Activated CD8-positive, alpha-beta T cell treated with anti-CD3 and anti-CD28 coated beads, Interleukin-2, amount 10 ng/mL, durations not matched to agents 7 days and 5 days (primary cell): ENCODE data around the gene PTPN3. TPM values are rescaled to one million over a fixed set of nuclear protein-coding genes. Genes with fewer than 3 reads are reported as not detected.
"Not testable (repeated sequence)": the region's sequence is repeated elsewhere in the genome, so short reads cannot be mapped to it uniquely, and the experiment has no call there.

Experiments used
- ATAC-seq: fragments of 150-1000 bp; cut with Tn5 transposase; one replicate; pipeline ENCODE4 v1.10.0; 2021; ENCODE audit warnings: moderate library complexity
- CTCF ChIA-PET: fragments of 350-600 bp; sonication (Branson Sonifier 250); formaldehyde crosslinking; loops from one replicate; lab custom pipeline; 2021; ENCODE audit warnings: antibody characterized with exemption; lab: Charles Lee
- POLR2A ChIA-PET: fragments of 350-600 bp; sonication (Branson Sonifier 250); formaldehyde crosslinking; loops from one replicate; lab custom pipeline; 2021; ENCODE audit warnings: antibody characterized with exemption; lab: Charles Lee
- DNase-seq: peaks from one replicate; pipeline ENCODE4 v3.0.0-alpha.2; 2020
- H3K27ac Mint-ChIP-seq: one replicate; pipeline ENCODE4 v1.8.0; 2021; ENCODE audit warnings: mild to moderate bottlenecking, mixed read lengths
- H3K27me3 Mint-ChIP-seq: one replicate; pipeline ENCODE4 v1.8.0; 2021; ENCODE audit warnings: low read depth, mixed read lengths
- H3K36me3 Mint-ChIP-seq: one replicate; pipeline ENCODE4 v1.8.0; 2021; ENCODE audit warnings: low read depth, mixed read lengths
- H3K4me1 Mint-ChIP-seq: one replicate; pipeline ENCODE4 v1.8.0; 2021; ENCODE audit warnings: low read depth, mixed read lengths
- H3K4me3 Mint-ChIP-seq: one replicate; pipeline ENCODE4 v1.8.0; 2021; ENCODE audit warnings: mild to moderate bottlenecking, mixed read lengths
- H3K9me3 Mint-ChIP-seq: one replicate; pipeline ENCODE4 v1.8.0; 2022; ENCODE audit warnings: mixed read lengths; ENCODE audit not compliant: insufficient read depth
- total RNA-seq, 2 experiments: library from RNA; stranded (reverse); gene quantifications; one replicate each; pipeline ENCODE4 v1.2.3, GENCODE V29; 2021

The PTPN3 gene
- total RNA-seq, 2 experiments from 2014 or later: 0.03 TPM; not detected in 1

DNA sequence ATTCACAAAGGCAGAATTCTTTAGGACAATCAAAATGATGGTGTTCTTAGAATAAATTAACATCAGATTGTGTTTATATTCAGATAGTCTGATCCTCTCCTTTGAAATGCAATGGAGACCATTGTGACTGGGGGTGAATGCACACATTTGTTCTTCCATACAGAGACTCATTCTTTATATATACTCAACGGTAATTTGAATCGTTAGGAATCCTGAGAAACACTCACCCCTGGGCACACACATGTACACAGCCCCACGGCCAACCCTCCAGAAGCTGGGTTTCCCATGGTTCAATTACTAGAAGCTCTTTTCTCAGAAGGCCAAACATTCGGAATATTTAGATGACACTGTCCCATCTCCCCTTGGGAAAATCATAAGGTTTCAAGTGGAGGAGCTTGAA is 119.8 kb downstream of the PTPN3 start:
- Mint-ChIP-seq H3K27me3 (peaks cover 3% of the 10 kb centered on the region), H3K27ac (no peak overlapping the region), H3K36me3 (no peaks in the 10 kb centered on the region), H3K4me3 (no peak overlapping the region), H3K4me1 (no peaks in the 10 kb centered on the region), H3K9me3 (no peaks in the 10 kb centered on the region)
- DNase-seq (no peak), ATAC-seq (no peak)
- ChIA-PET CTCF (no interaction called here), POLR2A (no interaction called here)

DNA sequence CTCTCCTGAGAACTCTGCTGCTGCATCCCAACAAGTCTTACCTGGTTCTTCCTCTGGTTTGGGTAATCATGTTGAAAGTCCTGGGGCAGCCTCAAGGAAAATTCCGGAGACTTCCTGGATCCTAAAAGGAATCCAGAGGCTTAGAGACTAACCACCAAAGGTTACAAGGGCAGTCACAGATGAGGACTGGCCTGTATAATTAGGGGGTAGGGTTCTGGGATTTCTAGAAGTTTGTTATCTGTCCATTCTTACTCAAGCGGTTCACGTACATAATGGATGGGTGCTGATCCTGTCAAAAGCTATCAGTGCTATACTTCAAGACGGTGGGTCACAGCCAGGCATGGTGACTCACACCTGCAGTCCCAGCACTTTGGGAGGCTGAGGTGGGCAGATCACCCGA is 125.9 kb downstream of the PTPN3 start:
- H3K4me3 Mint-ChIP-seq: no peak overlapping the region
- H3K9me3 Mint-ChIP-seq: no peaks in the 10 kb centered on the region
- no peaks in the 10 kb centered on the region for H3K4me1 Mint-ChIP-seq
- CTCF ChIA-PET: no interaction called here
- POLR2A ChIA-PET: no interaction called here
- DNase-seq: no peak
- no peaks in the 10 kb centered on the region for H3K36me3 Mint-ChIP-seq
- H3K27me3 Mint-ChIP-seq: peaks cover 5% of the 10 kb centered on the region
- no peak overlapping the region for H3K27ac Mint-ChIP-seq
- ATAC-seq: no peak

DNA sequence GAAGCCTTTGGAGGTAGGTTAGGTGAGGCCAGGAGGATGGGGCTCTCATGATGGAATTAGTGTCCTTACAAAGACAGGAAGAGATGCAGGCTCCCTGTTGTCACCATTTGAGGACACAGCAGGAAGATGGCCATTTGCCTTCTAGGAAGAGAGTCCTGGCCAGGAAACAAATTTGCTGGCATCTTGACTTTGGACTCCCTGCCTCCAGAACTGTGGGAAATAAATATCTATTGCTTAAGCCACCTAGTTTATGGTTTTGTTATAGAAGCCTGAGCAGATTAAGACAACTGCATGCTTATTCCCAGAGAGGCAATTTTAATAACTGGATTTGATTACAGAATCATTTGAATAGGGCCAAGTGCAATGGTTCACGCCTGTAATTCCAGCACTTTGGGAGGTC is 126.7 kb downstream of the PTPN3 start:
- Mint-ChIP-seq H3K36me3 (no peaks in the 10 kb centered on the region), H3K4me3 (no peak overlapping the region), H3K27me3 (peaks cover 3% of the 10 kb centered on the region), H3K27ac (no peak overlapping the region), H3K9me3 (no peaks in the 10 kb centered on the region), H3K4me1 (no peaks in the 10 kb centered on the region)
- ATAC-seq (no peak), DNase-seq (no peak)
- POLR2A ChIA-PET: no interaction called here
- CTCF ChIA-PET: no interaction called here

DNA sequence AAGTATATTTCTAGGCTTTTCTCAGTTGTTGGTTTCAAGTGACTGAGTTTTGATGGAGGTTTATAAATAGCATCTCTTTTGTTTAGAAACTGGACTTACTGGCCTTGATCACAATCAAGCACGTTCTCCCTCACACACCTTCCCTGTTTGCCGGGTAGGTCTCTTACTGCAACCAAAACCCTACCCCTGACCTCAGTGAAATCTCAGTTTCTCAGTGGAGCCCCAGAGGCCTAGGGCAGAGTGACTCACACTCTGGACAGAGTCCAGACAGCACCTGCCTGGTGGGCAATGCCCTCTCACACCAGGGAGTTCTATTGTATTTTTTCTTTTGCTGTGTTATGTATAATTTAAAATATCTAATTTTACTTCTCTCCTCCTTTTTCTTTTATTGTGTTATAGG is 128.8 kb downstream of the PTPN3 start:
- no peaks in the 10 kb centered on the region for H3K4me1 Mint-ChIP-seq
- ATAC-seq: no peak
- CTCF ChIA-PET: no interaction called here
- peaks cover 5% of the 10 kb centered on the region for H3K27me3 Mint-ChIP-seq
- no peaks in the 10 kb centered on the region for H3K9me3 Mint-ChIP-seq
- no peak overlapping the region for H3K4me3 Mint-ChIP-seq
- POLR2A ChIA-PET: no interaction called here
- DNase-seq: no peak
- no peak overlapping the region for H3K27ac Mint-ChIP-seq
- no peaks in the 10 kb centered on the region for H3K36me3 Mint-ChIP-seq

DNA sequence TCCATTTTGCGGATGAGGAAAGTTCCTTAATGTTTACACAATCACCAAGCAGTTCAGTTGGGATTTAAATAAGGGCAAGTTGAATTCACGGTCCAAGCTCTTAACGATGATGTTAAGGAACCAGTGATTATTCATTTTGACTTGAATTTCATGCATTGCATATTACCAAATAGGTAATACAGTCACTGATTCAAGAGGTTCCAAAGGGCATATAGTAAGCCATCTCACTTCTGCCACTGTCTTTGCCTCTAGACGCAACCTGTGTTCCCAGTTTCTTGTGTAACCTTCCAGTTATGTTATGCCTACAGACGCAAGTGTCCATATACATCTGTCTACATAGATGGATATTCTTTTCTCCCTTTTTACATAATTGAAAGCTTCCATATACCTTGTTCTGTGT is 137.3 kb downstream of the PTPN3 start:
- no peaks in the 10 kb centered on the region for H3K4me1 Mint-ChIP-seq
- peaks cover 2% of the 10 kb centered on the region for H3K27me3 Mint-ChIP-seq
- CTCF ChIA-PET: interaction anchor here (0.7 kb wide), 1 partner anchor 10 kb away, joined by 3 read pairs; no protein-coding TSS in a partner anchor
- H3K4me3 Mint-ChIP-seq: no peak overlapping the region
- POLR2A ChIA-PET: no interaction called here
- H3K27ac Mint-ChIP-seq: no peak overlapping the region
- DNase-seq: no peak
- no peak for ATAC-seq
- H3K9me3 Mint-ChIP-seq: no peaks in the 10 kb centered on the region
- H3K36me3 Mint-ChIP-seq: no peaks in the 10 kb centered on the region

DNA sequence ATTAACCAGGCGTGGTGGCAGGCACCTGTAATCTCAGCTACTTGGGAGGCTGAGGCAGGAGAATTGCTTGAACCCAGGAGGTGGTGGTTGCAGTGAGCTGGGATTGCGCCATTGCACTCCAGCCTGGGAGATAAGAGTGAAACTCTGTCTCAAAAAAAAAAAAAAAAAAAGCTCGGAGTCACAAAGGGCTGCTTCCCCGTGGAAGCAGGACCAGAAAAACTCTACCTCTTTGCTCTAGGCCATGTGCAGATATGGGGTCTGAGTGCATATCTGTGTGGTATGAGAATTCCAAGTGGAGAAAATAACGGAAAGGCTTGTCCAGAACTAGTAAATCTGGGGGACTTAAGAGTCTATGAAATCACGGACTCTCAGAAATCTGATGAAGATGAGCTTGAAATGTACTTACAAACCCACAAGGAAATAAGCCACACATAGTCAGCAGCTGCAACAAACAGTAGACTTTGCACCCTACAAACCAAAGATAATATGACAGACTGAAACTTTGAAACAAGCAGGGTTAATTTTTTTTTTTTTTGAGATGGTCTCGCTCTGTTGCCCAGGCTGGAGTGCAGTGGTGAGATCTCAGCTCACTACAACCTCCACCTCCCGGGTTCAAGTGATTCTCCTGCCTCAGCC is 139.0 kb downstream of the PTPN3 start:
- H3K4me1 Mint-ChIP-seq, DNase-seq, H3K36me3 Mint-ChIP-seq, H3K27me3 Mint-ChIP-seq, H3K27ac Mint-ChIP-seq, POLR2A ChIA-PET, ATAC-seq, H3K9me3 Mint-ChIP-seq, H3K4me3 Mint-ChIP-seq: not testable (repeated sequence)
- CTCF ChIA-PET: interaction anchor here (0.6 to 0.9 kb wide), 2 partner anchors 53 to 111 kb away, joined by 3 read pairs; no protein-coding TSS in a partner anchor

DNA sequence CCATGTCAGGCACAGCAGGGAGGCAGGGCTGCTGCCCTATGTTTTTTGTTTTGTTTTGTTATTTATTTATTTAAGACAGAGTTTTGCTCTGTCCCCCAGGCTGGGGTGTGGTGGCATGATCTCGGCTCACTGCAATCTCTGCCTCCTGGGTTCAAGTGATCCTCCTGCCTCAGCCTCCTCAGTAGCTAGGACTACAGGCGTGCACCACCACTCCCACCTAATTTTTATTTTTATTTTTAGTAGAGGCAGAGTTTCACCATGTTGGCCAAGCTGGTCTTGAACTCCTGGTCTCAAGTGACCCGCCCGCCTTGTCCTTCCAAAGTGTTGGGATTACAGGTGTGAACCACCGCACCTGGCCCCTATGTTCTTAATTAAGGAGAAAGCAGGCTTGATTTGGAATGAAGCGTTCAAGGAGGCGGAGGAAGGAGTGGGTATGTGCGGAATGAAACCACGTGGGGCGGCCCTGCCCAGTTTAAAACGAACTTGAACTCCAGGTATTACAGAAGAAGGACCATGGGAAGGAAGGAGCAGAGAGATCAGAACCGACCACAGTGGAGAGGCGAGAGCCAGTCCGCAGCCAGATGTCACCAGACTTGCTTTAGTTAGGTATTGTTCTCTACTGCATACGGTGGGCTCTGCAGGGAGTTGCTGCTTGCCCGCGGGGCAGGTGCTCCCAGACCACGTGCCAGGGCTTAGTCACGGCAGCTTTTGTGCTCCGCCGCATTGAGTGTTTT is 142.4 kb downstream of the PTPN3 start:
- no peaks in the 10 kb centered on the region for H3K27me3 Mint-ChIP-seq
- CTCF ChIA-PET: no interaction called here
- H3K4me1 Mint-ChIP-seq: no peaks in the 10 kb centered on the region
- H3K27ac Mint-ChIP-seq: no peak overlapping the region
- ATAC-seq (no peak), DNase-seq (no peak)
- no peak overlapping the region for H3K4me3 Mint-ChIP-seq
- POLR2A ChIA-PET: no interaction called here
- H3K9me3 Mint-ChIP-seq: no peaks in the 10 kb centered on the region
- H3K36me3 Mint-ChIP-seq: no peaks in the 10 kb centered on the region

DNA sequence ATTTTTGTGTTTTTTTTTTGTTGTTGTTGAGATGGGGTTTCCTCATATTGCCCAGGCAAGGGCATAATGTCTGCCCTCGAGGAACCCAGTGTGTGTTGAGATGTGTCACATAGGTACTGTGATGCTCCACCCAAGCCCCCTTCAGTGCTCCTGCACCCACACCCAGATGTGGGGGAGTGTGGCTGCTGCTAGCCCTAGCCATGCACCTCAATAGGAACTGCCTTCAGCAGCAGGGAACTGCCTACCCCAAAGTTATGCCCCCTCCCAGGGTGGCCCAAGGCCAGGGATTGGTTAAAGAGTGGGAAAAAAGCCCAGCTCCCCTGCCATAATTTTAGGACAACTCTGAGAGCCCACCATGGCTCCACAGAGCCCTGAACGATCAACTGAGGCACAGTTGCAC is 143.9 kb downstream of the PTPN3 start:
- Mint-ChIP-seq H3K27ac (no peak overlapping the region), H3K9me3 (no peaks in the 10 kb centered on the region), H3K27me3 (no peaks in the 10 kb centered on the region), H3K36me3 (no peaks in the 10 kb centered on the region), H3K4me3 (no peak overlapping the region), H3K4me1 (no peaks in the 10 kb centered on the region)
- ATAC-seq (no peak), DNase-seq (no peak)
- ChIA-PET CTCF (no interaction called here), POLR2A (no interaction called here)

DNA sequence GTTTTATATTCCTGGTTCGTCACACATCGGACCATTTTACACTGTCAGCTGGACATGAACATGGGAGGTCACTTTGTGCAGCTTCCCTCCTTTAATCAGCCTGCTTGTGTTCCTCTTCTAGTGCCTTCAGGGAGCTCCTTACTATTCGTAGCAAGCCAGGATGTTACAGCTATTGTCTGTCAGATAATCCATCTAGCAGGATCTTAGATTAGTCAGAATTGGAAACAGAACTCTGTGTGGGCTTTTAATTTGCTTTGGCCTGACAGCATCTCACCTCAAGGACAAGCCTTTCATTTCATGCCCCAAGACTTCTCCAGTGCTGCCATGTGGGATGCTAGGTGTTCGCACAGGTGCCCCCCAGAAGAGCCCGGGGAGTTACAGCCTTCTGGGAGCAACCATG is 147.1 kb downstream of the PTPN3 start:
- Mint-ChIP-seq H3K4me1 (no peaks in the 10 kb centered on the region), H3K27me3 (no peaks in the 10 kb centered on the region), H3K36me3 (no peaks in the 10 kb centered on the region), H3K27ac (no peak overlapping the region), H3K4me3 (no peak overlapping the region), H3K9me3 (no peaks in the 10 kb centered on the region)
- ATAC-seq: no peak
- ChIA-PET POLR2A (no interaction called here), CTCF (no interaction called here)
- DNase-seq: no peak

DNA sequence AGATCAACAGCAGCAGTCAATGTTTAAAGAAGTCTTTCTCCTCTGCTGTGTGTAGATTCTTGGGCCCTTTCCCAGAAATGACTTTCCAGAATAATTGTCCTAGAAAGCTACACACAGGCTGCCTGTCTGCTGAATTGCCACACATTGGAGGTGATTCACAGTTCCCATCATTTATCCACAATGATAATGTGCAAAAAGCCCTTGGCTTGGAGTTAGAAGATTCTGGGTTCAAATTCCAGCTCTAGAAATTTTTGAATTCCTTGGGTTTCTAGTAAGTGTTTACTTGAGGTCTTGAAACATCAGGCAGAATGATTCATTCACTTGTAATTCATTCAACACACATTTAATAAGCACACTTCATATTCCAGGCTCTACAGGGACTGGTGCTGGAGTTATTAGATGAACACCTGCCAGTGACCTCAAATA is 148.7 kb downstream of the PTPN3 start:
- Mint-ChIP-seq H3K27me3 (no peaks in the 10 kb centered on the region), H3K9me3 (no peaks in the 10 kb centered on the region), H3K4me3 (no peak overlapping the region), H3K36me3 (no peaks in the 10 kb centered on the region), H3K27ac (no peak overlapping the region), H3K4me1 (no peaks in the 10 kb centered on the region)
- ChIA-PET POLR2A (no interaction called here), CTCF (no interaction called here)
- ATAC-seq: no peak
- DNase-seq: no peak

DNA sequence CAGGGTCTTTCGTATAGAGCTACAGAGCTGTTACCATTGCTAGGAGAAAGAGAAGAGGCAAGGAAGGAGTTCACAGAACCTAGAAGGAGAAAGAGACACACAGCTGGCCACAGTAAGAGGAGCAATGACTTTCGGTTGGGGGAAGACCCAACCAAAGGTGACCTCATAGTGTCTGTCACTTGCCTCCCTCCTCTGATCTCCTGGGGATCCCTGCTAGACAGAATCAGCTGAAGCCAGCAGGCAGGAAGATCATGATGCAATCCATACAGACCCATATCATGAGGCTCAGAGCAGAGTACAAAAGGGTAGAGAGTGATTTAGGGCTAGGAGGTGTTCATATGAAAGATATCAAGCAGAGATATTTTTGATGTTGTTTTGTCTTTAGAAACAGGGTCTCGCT is 151.2 kb downstream of the PTPN3 start:
- no peaks in the 10 kb centered on the region for H3K9me3 Mint-ChIP-seq
- H3K27me3 Mint-ChIP-seq: no peaks in the 10 kb centered on the region
- POLR2A ChIA-PET: no interaction called here
- no peak for DNase-seq
- ATAC-seq: no peak
- no peaks in the 10 kb centered on the region for H3K4me1 Mint-ChIP-seq
- H3K27ac Mint-ChIP-seq: no peak overlapping the region
- CTCF ChIA-PET: no interaction called here
- no peaks in the 10 kb centered on the region for H3K36me3 Mint-ChIP-seq
- H3K4me3 Mint-ChIP-seq: no peak overlapping the region

DNA sequence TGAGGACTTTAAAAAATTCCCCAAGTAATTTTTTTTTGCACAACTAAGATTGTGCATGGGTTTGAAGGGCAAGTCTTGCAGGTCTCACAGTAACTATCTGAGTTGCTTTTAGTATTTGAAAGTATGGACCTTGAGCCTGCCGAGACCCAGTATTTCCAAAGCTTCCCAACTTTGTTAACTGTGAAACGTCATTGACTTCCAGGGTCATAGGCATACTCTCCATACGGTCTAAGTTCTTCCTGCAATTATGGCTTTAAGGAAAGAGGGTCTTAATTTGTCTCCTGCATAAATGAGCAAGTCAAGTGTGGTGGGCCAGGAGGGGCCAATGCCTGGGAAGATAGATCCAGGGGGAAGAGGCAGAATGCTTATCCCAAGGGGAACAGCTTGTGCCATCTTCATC is 153.2 kb downstream of the PTPN3 start:
- CTCF ChIA-PET: interaction anchor here (1.6 kb wide), 1 partner anchor 67 kb away, joined by 3 read pairs; no protein-coding TSS in a partner anchor
- no peaks in the 10 kb centered on the region for H3K36me3 Mint-ChIP-seq
- H3K9me3 Mint-ChIP-seq: no peaks in the 10 kb centered on the region
- H3K4me1 Mint-ChIP-seq: no peaks in the 10 kb centered on the region
- H3K27ac Mint-ChIP-seq: no peak overlapping the region
- ATAC-seq (no peak), DNase-seq (no peak)
- POLR2A ChIA-PET: no interaction called here
- H3K4me3 Mint-ChIP-seq: no peak overlapping the region
- no peaks in the 10 kb centered on the region for H3K27me3 Mint-ChIP-seq
